GM15510 (cell line): ENCODE data around the gene TOMM22.

Source experiments
- POLR2A ChIP-seq: IDR thresholded peaks from 3 replicates; pipeline ENCODE4 v1.6.1; 2011; ENCODE audit warnings: borderline replicate concordance; ENCODE audit not compliant: insufficient read length; ENCODE audit errors: extremely low read depth

Gene TOMM22

DNA sequence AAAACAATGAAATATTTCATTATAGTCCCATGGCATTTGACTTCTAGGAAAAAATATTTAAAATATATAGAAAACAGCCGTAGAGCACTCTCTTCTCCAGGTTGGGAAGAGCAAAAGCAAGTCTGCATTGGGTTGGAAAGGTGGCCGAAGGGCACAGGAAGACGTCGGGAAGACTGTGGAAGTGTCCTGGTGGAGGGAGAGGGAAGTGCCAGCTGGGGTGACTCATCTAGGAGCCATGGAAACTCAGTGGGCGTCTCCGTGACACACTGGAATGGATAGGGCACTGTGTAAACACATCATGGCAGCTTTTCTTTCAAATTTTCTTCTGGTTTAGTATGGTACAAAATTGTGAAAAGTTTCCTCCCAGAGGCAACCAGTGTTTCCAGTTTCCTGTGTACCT lies 36.7 kb downstream of the TOMM22 start:
- TF ChIP-seq POLR2A: no peak

GRCh38 chr22:38719196-38719595 lies 37.4 kb downstream of the TOMM22 start:
- no peak for TF ChIP-seq POLR2A

- TF ChIP-seq POLR2A: no peak
Measured at GRCh38 chr22:38720350-38720749, 38.6 kb downstream of the TOMM22 start.

- no peak for TF ChIP-seq POLR2A
Measured at GRCh38 chr22:38721551-38721950, 39.8 kb downstream of the TOMM22 start.

DNA sequence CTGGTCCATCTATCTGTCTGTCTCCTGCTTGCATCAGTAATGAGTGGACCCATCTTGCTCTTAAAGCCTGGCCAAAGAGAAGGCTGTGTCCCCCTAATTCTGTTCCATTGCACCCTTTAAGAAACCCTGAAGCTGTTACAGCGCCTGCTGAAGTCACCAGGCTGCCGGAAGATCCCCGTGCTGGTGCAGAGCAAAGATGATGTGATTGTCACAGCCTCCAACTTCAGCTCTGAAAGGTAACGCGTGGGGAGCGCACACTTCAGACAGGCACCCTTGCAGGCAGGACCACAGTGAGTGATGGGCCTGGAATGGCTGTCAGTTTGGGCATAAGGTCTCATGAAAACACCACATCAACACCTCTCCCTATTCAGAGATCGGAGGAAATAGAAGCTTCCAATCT lies 42.4 kb downstream of the TOMM22 start:
- TF ChIP-seq POLR2A: no peak

GRCh38 chr22:38724926-38725571 lies 43.3 kb downstream of the TOMM22 start:
- no peak for TF ChIP-seq POLR2A

GRCh38 chr22:38725900-38726655 lies 44.3 kb downstream of the TOMM22 start:
- no peak for TF ChIP-seq POLR2A

DNA sequence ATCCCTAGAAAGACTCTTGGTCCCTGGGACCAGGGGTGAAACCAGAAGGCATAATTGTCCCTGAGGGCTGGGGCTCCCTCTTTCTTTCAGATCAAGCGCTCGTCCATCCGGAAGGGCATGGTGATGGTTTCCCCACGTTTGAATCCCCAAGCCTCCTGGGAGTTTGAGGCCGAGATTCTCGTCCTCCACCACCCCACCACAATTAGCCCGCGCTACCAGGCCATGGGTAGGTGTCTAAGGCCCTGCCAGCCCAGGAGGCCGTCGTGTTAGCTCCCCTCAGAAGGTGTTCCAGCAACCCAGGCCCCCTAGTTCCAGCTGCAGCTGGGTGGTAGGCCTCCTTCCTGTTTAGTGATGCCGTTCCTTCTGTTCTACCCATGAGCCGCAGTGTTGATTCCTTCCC lies 45.4 kb downstream of the TOMM22 start:
- TF ChIP-seq POLR2A: no peak

GRCh38 chr22:38727530-38728451 lies 46.0 kb downstream of the TOMM22 start:
- no peak for TF ChIP-seq POLR2A

DNA sequence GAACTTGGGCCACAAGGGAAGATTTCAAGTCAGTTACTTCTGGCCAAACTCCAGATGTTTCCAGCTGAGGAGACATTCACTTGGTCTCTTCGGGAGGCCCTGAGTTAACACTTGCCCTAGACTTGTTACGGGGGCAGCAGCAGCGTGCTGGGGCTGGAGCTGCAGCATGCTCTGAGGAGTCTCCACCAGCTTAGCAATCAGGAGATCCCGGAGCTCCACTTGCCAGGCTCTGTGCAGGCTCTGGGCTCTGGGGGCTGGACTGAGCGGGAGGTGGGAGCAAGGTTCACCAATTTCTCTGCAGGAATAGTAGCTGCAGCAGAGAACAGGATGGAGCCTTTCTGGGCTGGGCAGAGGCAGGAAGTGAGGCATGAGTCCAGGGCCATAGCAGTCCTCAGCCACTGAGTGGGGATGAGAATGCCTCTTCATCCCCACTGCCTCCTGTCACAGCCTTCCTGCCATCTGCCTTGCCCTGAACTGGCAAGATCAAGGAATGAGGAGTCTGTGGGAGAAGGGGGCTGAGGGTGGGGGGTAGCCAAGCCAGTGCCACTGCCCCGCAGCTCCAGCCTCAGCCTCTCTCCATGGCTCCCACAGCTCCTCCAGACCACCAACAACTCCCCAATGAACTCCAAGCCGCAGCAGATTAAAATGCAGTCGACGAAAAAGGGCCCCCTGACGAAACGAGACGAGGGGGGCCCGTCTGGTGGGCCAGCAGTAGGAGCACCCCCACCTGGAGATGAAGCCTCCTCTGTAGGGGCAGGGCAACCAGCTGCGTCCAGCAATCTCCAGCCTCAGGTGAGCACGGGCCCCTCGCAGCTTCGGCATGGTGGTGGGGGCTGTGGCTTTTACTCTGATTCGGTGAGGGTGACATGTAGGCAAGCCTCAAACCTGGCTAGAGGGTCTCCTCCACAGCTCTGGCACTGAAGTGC lies 47.4 kb downstream of the TOMM22 start:
- no peak for TF ChIP-seq POLR2A

DNA sequence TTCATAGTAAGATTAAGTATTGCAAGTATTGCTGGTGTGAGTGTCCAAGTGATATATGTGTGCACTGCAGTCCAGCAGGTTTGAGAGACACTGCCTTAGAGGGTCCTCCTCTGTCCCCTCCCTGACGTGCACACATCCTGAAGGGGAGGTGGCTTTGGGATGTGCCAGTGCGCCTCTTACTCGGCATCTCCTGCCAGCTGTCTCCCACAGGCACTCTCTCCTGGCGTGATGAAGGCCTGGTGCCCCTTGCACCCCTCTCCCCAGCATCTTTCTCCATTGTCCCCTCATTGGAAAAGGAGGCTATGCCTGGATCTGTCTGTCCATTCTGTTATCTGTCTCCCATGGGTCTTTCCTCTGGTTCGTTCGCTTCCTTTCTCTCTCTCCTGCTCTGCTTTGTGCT lies 48.2 kb downstream of the TOMM22 start:
- no peak for TF ChIP-seq POLR2A

- TF ChIP-seq POLR2A: peak; percentile 10
Measured at GRCh38 chr22:38730411-38730871, 48.7 kb downstream of the TOMM22 start.

GRCh38 chr22:38731703-38732161 lies 50.0 kb downstream of the TOMM22 start:
- no peak for TF ChIP-seq POLR2A

DNA sequence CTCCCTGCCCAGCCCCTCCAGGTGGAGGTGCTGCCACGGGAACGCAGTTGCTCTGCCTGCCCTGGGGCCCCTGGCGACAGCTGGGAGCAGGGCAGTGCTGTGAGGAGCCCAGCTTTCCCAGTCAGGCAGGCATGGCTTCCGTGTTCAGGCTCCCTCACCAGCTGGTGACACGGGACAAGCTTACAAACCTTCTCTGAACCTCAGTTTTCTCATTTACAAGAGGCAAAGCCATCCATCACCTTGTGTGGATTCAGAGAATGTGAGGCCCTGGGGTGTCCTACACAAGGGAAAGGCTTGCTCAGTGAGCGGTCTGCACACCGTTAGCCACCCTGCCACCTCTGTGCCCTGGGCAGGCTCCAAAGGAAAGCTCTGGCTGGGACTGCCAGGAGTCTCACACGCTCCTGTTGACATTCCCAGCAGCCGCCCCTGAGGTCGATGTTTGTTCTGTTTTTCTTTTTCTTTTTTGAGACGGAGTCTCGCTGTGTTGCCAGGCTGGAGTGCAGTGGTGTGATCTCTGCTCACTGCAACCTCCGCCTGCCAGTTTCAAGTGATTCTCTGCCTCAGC lies 50.6 kb downstream of the TOMM22 start:
- no peak for TF ChIP-seq POLR2A
